Iris pigment epithelial cell (primary cell): ENCODE results near the gene SMO.
"Not testable (repeated sequence)": the region's sequence is repeated elsewhere in the genome, so short reads cannot be mapped to it uniquely, and the experiment has no call there.

Experiments
- DNase-seq: peaks from one replicate; pipeline ENCODE4 v3.0.0-alpha.2; 2011; ENCODE audit warnings: low read depth

Gene SMO

GRCh38 chr7:129209067-129209926, 20.9 kb downstream of the SMO start:
- no peak for DNase-seq

- peak; percentile 48 for DNase-seq
These were observed 22.0 kb downstream of the SMO start for GRCh38 chr7:129210256-129210988.

GRCh38 chr7:129210989-129211312, 22.5 kb downstream of the SMO start:
- no peak for DNase-seq

- DNase-seq: no peak
These were observed 23.7 kb downstream of the SMO start for GRCh38 chr7:129212126-129212525.

- DNase-seq: no peak
These were observed 24.2 kb downstream of the SMO start for GRCh38 chr7:129212596-129212995.

GRCh38 chr7:129213828-129214227, 25.4 kb downstream of the SMO start:
- DNase-seq: peak; percentile 10

- not testable (repeated sequence) for DNase-seq
These were observed 27.3 kb downstream of the SMO start for GRCh38 chr7:129215691-129216090.

- DNase-seq: not testable (repeated sequence)
These were observed 27.8 kb downstream of the SMO start for GRCh38 chr7:129216101-129216715.

GRCh38 chr7:129216821-129217416, 28.5 kb downstream of the SMO start:
- not testable (repeated sequence) for DNase-seq

- DNase-seq: peak; percentile 69
These were observed 30.2 kb downstream of the SMO start for GRCh38 chr7:129218514-129219062.

GRCh38 chr7:129219166-129219565, 30.7 kb downstream of the SMO start:
- not testable (repeated sequence) for DNase-seq

- DNase-seq: no peak
These were observed 33.6 kb downstream of the SMO start for GRCh38 chr7:129222064-129222463.

- DNase-seq: peak; percentile 98
These were observed 36.1 kb downstream of the SMO start, which contains the start of gene AHCYL2 for GRCh38 chr7:129224251-129225205. Gene AHCYL2 (plus strand): TSS chr7:129225030.

- DNase-seq: peak; percentile 54
These were observed 36.9 kb downstream of the SMO start for GRCh38 chr7:129225206-129225930.

- DNase-seq: no peak
These were observed 37.6 kb downstream of the SMO start for GRCh38 chr7:129225931-129226572.

- DNase-seq: no peak
These were observed 39.5 kb downstream of the SMO start for GRCh38 chr7:129227646-129228578.

GRCh38 chr7:129228633-129229032, 40.2 kb downstream of the SMO start:
- DNase-seq: no peak

GRCh38 chr7:129231666-129232065, 43.2 kb downstream of the SMO start:
- no peak for DNase-seq

- DNase-seq: no peak
These were observed 50.1 kb downstream of the SMO start for GRCh38 chr7:129238546-129238945.
